Stimulated activated CD4-positive, alpha-beta T cell treated with anti-CD3 and anti-CD28 coated beads, TNF-alpha, amount 100 ng/mL, for 48 hours (primary cell): ENCODE results near the gene LMX1B.

ENCODE experiments used
- DNase-seq, 3 donors: peaks; one replicate each; pipeline ENCODE4 v3.0.0-alpha.2; 2020; ENCODE audit warnings: low read depth in 3 of 3

LMX1B gene

DNA sequence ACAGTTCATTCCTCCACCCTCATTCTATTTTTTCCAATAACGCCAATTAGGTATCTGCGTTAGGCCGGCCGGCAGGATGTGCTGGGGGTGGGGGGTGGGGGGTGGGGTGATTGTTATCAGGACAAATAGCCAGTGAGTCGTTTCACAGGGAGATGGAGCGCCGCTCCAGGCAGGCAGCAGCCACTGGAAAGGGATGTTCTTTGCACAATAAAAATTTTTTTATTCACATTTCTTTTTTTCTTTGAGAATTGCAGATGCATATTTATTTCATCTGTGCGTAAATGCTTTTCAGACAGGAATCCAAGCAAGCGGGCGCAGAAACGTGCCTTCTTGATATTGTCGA lies 4.1 kb downstream of the LMX1B start:
- no peak for DNase-seq

GRCh38 chr9:126618190-126618584 lies 4.5 kb downstream of the LMX1B start:
- no peak for DNase-seq

- DNase-seq, result no peak
Measured at GRCh38 chr9:126618585-126619360, 5.0 kb downstream of the LMX1B start.

DNA sequence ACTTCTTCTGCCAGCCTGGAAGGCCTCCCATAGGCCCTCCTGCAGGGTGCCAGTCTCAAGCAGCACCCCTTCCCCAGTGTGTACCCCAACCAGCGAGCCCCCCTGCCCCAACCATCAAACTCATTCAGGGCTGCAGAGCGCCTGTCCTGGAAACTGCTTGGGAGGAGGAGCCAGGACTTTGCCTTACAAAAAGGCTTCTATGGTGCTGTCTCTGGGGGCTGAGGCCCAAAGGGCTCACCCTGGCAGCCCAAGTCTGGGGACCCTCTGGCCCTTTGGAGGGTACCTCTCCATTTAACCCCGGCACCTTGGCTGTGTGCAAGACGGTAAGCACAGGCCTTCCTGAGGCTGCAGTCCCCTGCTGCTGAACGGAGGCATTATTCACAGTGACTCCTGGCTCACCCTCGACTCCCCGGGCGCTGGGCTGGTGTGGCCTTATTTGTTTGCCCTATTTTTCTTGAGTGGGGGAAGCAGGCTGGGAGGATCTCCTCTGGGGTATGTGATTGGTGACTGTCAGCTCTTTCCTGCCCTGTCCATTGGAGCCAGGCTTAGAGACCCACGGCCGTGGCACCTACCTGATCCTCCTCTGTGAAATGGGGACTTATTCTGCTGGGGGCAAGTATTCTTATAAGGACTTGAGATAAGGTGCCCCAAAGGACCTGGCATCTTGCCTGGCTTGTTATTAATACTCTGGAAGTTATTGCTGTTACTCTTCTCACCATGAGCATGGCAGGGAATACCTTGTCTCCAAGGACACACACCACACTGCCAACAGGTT lies 5.8 kb downstream of the LMX1B start:
- no peak for DNase-seq

GRCh38 chr9:126620478-126620877 lies 6.8 kb downstream of the LMX1B start:
- no peak for DNase-seq

- DNase-seq, result no peak
Measured at GRCh38 chr9:126621061-126621918, 7.6 kb downstream of the LMX1B start.

DNA sequence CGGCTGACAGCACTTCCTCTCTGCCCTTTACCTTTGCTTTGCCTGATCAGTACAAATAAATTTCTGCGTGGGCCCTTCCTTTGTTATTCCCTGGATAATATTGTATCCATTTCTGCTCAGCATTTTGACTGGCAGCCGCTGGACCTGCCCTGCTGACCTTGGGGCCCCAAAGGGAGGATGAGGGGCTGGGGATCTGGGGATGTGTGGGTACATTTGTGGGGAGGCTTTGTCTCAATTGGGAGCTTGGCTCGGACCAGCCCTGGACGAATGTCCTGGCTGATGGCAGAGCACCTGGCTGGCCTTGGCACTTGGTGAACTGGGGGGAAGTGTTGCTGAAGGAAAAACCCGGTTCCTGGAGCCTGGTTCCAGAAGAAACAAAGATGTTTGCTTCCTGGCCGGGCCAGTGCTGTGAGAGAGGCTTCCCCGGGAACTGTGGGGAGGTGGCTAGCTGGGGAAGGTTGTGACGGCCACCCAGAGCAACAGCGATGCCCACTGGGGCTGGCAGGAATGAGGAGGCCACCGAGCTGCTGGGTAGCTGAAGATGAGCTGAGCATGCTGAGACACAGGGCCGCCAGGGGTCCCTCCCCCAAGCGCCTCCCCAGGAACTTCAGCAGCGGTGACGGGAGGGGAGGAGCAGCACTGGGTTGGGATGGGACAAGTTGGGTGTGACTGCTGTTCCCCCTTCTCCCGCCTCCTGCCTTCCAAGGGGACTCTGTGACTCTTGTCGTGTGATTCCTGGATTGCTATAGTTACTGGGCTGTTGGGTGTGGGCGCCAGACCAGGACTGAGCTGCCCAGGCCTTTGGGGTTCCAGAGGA lies 8.4 kb downstream of the LMX1B start:
- DNase-seq, result no peak

- no peak for DNase-seq
Measured at GRCh38 chr9:126623314-126623666, 9.6 kb downstream of the LMX1B start.

DNA sequence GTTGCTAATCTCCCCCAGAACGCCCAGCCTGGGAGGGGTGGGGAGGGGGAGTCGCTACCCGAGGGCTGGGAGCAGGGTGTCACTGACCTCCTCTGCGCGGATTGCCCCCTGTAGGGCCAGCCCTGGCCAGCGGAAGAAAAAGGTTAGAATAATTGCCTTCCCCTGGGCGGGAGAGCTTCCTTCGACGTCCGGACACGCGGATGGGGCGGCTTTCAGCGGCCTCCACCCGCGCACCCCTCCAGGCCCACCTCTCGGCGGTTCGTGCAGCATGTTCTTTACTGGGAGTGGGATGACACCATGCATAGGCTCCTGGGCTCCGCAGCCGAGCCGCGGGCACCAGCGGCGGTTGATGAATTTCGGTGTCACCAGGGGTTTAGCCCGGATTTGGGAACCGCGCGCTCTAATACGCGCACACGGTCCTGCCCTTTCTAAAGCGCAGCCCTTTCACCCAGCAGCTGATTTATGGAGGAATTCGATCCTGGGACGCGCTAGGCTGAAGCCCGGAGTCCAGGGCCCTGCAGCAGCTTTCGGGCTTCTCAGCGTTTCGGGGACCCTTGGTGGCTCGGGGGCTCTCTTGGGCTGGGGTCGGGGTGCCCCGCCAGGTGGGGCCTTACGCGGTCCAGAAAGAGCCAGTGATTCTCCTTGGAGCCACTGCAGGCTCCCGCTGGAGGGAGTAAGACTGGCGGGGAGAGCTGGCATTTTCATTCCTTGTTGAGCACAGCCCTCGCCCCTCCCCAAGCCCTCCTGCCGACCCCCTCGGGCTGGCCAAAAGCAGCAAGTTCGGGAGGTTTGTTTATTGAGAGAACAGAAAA lies 10.1 kb downstream of the LMX1B start:
- no peak for DNase-seq

DNA sequence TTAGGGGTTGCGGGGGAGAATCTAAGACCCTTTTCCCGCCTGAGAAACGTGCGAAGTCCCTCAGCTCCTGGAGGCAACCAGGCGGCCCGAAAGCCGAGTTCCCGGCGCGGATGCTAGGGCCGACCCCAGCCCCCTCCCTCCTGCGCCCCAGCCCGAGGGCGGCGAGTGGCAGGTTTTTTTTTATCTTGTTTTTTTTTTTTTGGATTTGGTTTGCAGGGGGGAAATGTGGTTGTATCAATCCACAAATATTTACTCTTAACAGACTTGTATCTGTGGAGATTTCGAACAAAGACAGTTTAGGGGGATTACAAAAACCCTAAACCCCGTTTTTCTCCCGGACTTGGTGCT lies 10.7 kb downstream of the LMX1B start:
- DNase-seq, result no peak

- no peak for DNase-seq
Measured at GRCh38 chr9:126624912-126625311, 11.2 kb downstream of the LMX1B start.

DNA sequence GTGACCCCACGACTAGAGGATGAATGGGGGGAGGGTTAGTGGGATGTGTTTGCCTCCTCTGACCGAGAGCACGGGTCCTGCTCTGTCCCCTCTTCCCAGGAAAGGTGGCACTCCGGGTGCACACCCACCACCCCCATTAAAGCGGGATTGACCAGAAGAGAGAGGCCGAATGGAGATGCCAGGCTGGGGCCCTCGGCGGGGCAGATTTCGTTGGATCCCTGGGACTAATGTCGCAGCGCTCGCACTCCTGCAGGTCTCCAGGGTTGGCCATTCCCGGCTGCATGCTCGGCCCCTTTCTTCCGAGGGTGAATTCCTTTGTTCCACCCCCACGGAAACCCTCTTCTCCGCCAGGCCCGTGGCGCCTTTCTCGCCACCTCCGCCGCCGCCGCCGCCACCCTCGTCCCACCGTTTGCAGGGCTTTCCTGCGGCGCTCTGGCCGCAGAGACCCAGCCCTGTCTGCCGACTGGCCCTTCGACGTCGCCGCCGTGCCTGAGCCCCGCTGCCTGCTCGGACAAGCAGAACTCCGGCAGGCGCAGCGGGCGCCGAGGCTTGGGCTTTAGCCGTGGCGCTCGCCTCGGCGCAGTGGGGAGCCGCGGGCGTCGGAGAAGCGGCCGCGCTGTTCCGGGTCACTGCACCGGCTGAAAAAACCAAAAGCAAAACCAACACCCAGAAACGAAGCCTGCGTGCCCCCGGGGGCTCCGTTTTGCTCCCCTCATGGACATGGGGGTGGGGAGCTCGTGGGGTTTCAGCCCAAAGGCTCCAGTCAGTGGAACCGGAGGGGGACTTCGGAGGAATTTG lies 11.8 kb downstream of the LMX1B start:
- no peak for DNase-seq

GRCh38 chr9:126626127-126626925 lies 12.6 kb downstream of the LMX1B start:
- no peak for DNase-seq

GRCh38 chr9:126626926-126627233 lies 13.2 kb downstream of the LMX1B start:
- DNase-seq, result no peak

GRCh38 chr9:126628146-126628545 lies 14.4 kb downstream of the LMX1B start:
- no peak for DNase-seq

DNA sequence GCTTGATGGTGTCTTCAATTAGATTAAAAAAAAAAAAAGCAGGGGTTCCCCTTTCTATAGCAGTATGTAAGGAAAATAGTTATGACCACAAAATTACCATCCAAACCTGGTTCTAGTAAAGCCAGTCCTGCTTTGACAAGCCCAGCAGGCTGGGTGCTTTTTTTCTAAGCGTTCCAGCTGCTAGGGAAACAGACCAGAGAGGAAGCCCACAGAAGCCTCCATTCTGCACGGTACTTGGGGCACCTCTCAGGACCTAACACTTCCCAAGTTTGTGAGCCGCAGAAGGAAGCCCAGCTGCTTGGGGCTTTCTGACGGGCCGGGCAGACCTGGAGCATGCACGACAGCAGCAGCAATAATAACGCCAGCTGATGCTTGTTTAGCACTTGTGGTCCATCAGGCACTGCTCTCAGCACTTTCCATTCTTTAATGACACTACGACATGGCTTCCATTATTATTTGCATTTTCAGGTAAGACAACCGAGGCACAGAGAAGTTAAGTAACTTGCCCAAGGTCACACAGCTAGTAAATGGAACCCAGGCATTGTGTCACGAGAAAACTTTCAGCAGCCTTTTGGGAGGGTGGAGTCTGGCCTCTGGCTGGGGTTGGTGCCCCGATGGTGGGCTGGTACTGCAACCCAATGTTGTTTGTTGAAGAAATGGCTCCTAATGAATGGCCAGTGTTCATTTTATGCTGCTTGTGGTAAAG lies 15.4 kb downstream of the LMX1B start:
- no peak for DNase-seq

DNA sequence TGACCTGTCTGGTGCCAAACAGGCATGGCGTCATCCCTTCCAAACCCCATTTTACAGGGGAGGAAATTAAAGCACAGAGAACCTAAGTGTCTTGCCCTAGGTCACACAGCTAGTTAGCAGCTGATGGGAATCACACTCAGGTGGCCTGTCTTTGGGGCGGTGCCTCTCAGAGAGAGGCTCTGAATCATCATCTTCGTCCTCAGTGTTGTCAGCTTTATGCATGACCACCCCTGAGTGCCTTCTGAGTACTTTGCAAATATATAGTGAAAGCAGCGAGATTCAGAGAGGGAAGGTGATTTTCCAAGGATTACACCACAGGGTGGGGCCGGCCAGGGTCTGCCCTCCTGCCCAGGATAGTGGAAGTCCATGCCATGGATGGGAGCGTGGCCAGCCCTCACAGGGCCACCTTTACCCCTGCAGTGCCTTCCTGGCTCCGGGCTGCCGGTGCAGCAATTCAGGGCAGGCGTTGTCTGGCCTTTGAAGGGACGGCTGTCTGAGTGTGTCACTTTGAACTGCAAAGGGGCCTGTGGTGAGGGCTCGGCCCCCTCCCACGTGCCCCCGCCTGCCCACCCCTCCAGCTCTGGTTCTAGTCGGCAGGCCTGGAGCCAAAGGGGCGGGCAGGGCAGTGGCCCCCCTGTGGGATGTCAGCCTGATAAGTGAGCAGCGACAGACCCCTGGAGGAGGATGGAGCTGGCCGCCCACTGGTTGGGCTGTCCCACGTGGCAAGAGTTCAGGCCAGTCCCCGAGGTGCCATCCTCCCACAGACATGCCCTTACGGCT lies 16.9 kb downstream of the LMX1B start:
- DNase-seq, result no peak

DNA sequence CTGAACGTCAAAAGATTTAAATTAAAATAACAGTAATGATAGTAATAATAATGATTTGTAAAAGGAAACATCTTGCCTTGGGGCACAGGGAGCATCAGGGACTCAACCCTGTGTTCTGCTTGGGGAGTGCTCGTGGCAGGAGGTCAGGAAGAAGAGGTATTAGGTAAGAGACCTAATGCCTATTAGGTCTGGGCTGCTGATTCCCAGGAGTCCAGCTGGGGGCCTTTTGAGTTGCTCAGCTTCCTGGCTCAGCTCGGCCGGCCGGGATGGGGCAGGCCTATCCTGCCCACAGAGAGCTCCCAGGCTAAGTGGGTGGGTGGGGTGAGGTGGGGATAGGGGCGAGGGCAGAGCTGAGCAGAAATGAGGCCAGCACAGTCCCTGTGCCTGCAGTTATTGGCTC lies 17.5 kb downstream of the LMX1B start:
- DNase-seq, result no peak
